Measurements from ENCODE around the gene MME. TPM values are rescaled to one million over a fixed set of nuclear protein-coding genes. Genes with fewer than 3 reads are reported as not detected.

The MME gene
- total RNA-seq, 2 experiments from 2014 or later = 0.69 to 1.8 TPM

DNA sequence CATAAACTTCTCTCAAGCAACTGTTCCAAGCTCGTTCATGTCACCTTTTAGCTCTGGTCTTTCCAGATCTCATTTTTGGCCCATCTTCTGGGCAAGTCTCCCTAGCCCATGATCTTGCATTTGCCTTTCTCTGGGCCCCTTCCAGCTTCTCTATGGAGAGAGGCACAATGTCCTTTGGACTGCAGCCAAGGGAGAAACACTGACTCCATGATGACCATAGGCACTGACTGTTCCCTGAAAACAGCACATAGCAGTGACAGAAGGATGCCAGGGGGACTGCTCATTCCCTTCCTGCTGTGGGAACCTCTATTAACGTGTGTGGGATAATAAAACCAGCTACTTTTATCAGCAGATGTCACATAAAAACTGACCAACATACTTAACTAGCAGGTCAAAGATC, 153.1 kb downstream of the MME start:
- Mint-ChIP-seq H3K27me3 (no peaks in the 10 kb centered on the region), H3K27ac (no peak overlapping the region), H3K4me1 (ENCODE audit: low read depth) (no peaks in the 10 kb centered on the region), H3K9me3 (no peaks in the 10 kb centered on the region), H3K36me3 (ENCODE audit: low read depth) (no peaks in the 10 kb centered on the region), H3K4me3 (no peak overlapping the region)
- Histone ChIP-seq H3K9me3 (ENCODE audit: control insufficient read depth in 1 of 2, insufficient read depth in 1 of 2, low read length in 2 of 2) (no peaks in the 10 kb centered on the region), H3K27me3 (ENCODE audit: control insufficient read depth in 1 of 2, insufficient read depth in 2 of 2, low read length in 2 of 2) (no peaks in the 10 kb centered on the region), H3K4me3 (ENCODE audit: low read length) (no peak overlapping the region), H3K4me1 (ENCODE audit: insufficient read depth, low read length) (no peaks in the 10 kb centered on the region), H3K36me3 (ENCODE audit: insufficient read depth, low read length) (no peaks in the 10 kb centered on the region), H3K27ac (ENCODE audit: low read depth in 1 of 2, low read length in 2 of 2) (no peak overlapping the region)
- CTCF ChIA-PET = no interaction called here
- POLR2A ChIA-PET = no interaction called here
- DNase-seq = no peak
- no peak for TF ChIP-seq CTCF (IDR thresholded peaks at IDR 0.05)
- ATAC-seq (ENCODE audit: poor library complexity) = no peak
- intact Hi-C loops (cut with DNase I, micrococcal nuclease) = no loop called here

Other genes starting within 250 kb of the MME start
- gene STRIT1, start 213.4 kb downstream of the MME start, total RNA-seq = not detected